HepG2 (cell line): Measurements from ENCODE around the gene ELFN1.

Experiments used
- AFF4 ChIP-seq: sonication (generic); formaldehyde crosslinking; IDR thresholded peaks from 2 replicates; pipeline ENCODE4 v1.4.0; 2020; ENCODE audit warnings: missing genetic modification reagents
- CAMTA2 ChIP-seq: sonication (generic); formaldehyde crosslinking; IDR thresholded peaks from 2 replicates; pipeline ENCODE4 v1.4.0; 2020; ENCODE audit warnings: mild to moderate bottlenecking, missing genetic modification reagents, borderline replicate concordance
- CCAR2 ChIP-seq: fragments of 200-400 bp; formaldehyde crosslinking; optimal IDR thresholded peaks from 2 replicates; pipeline ENCODE3; 2018; ENCODE audit warnings: low read depth, mild to moderate bottlenecking, low read length, moderate library complexity
- CEBPB ChIP-seq: IDR thresholded peaks from 2 replicates; pipeline ENCODE4 v1.6.1; 2011; ENCODE audit warnings: low read depth, low read length, improper control_type of control experiment, borderline replicate concordance
- CREM ChIP-seq, 2 experiments: sonication (generic) in 1 of 2; formaldehyde crosslinking in 1 of 2; IDR thresholded peaks; 2 replicates each; pipeline versions ENCODE4 v1.4.0 to v1.6.1; 2016 to 2020; ENCODE audit warnings: antibody characterized with exemption in 1 of 2, mild to moderate bottlenecking in 1 of 2, missing genetic modification reagents in 1 of 2
- NCOA2 ChIP-seq: sonication (generic); formaldehyde crosslinking; IDR thresholded peaks from 2 replicates; pipeline ENCODE4 v1.8.0; 2022; ENCODE audit warnings: inconsistent platforms
- SRSF4 ChIP-seq: fragments of 200-400 bp; formaldehyde crosslinking; IDR thresholded peaks from one replicate; pipeline ENCODE4 v1.6.1; 2018; ENCODE audit warnings: mild to moderate bottlenecking, low read depth, low read length, moderate library complexity; ENCODE audit not compliant: poor library complexity, severe bottlenecking
- TFAP4 ChIP-seq: sonication (generic); IDR thresholded peaks from 2 replicates; pipeline ENCODE4 v1.6.1; 2016; ENCODE audit warnings: low read depth, borderline replicate concordance
- ZNF558 ChIP-seq: sonication (generic); formaldehyde crosslinking; IDR thresholded peaks from 2 replicates; pipeline ENCODE4 v1.9.0; 2022; ENCODE audit warnings: mild to moderate bottlenecking, missing genetic modification reagents, borderline replicate concordance
- ZNF670 ChIP-seq: sonication (generic); formaldehyde crosslinking; IDR thresholded peaks from 2 replicates; pipeline ENCODE4 v1.8.0; 2022; ENCODE audit warnings: mild to moderate bottlenecking, missing genetic modification reagents, borderline replicate concordance
- TF ChIP-seq, protein P1 (sequence below), 2 experiments: IDR thresholded peaks; 2 replicates each; pipeline ENCODE4 v1.6.1; 2011 to 2012; ENCODE audit warnings: low read length in 2 of 2, borderline replicate concordance in 1 of 2, low read depth in 1 of 2, mild to moderate bottlenecking in 1 of 2, moderate library complexity in 1 of 2

- no peak for TF ChIP-seq ZNF558
- TF ChIP-seq CAMTA2 (CRISPR knock-in tag): no peak
- TF ChIP-seq, protein P1, sequence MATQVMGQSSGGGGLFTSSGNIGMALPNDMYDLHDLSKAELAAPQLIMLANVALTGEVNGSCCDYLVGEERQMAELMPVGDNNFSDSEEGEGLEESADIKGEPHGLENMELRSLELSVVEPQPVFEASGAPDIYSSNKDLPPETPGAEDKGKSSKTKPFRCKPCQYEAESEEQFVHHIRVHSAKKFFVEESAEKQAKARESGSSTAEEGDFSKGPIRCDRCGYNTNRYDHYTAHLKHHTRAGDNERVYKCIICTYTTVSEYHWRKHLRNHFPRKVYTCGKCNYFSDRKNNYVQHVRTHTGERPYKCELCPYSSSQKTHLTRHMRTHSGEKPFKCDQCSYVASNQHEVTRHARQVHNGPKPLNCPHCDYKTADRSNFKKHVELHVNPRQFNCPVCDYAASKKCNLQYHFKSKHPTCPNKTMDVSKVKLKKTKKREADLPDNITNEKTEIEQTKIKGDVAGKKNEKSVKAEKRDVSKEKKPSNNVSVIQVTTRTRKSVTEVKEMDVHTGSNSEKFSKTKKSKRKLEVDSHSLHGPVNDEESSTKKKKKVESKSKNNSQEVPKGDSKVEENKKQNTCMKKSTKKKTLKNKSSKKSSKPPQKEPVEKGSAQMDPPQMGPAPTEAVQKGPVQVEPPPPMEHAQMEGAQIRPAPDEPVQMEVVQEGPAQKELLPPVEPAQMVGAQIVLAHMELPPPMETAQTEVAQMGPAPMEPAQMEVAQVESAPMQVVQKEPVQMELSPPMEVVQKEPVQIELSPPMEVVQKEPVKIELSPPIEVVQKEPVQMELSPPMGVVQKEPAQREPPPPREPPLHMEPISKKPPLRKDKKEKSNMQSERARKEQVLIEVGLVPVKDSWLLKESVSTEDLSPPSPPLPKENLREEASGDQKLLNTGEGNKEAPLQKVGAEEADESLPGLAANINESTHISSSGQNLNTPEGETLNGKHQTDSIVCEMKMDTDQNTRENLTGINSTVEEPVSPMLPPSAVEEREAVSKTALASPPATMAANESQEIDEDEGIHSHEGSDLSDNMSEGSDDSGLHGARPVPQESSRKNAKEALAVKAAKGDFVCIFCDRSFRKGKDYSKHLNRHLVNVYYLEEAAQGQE (IDR thresholded peaks at IDR 0.05; ENCODE audit: borderline replicate concordance in 1 of 2, low read depth in 1 of 2, low read length in 2 of 2): no peak
- no peak for TF ChIP-seq ZNF670 (CRISPR knock-in tag)
- TF ChIP-seq CCAR2: no peak
- no peak for TF ChIP-seq NCOA2 (CRISPR knock-in tag)
- no peak for TF ChIP-seq AFF4
- no peak for TF ChIP-seq SRSF4
- no peak for TF ChIP-seq CREM (IDR thresholded peaks at IDR 0.05)
- no peak for TF ChIP-seq CREM (CRISPR knock-in tag; IDR thresholded peaks at IDR 0.05)
- TF ChIP-seq TFAP4: no peak
- no peak for TF ChIP-seq CEBPB
These were observed 66.8 kb downstream of the ELFN1 start for GRCh38 chr7:1736830-1737229.
